ENCODE data around the gene BANP.

- TF ChIP-seq MAX (IDR thresholded peaks at IDR 0.05; ENCODE audit: insufficient read depth, insufficient read length) (no peak), CTCF (IDR thresholded peaks at IDR 0.05; ENCODE audit: extremely low read depth in 1 of 2, insufficient read depth in 1 of 2, low read depth in 1 of 2, low read length in 2 of 2) (no peak), EZH2 (IDR thresholded peaks at IDR 0.05; ENCODE audit: borderline replicate concordance, low read depth, low read length, severe bottlenecking) (no peak), POLR2AphosphoS5 (IDR thresholded peaks at IDR 0.05; ENCODE audit: insufficient read depth, low read depth, low read length) (no peak), POLR2A (IDR thresholded peaks at IDR 0.05; ENCODE audit: low read depth, low read length) (no peak), MYC (IDR thresholded peaks at IDR 0.05; ENCODE audit: low read depth, low read length) (no peak)
Measured at GRCh38 chr16:88007321-88007731, 56.1 kb downstream of the BANP start.

Measured in endothelial cell of umbilical vein (primary cell).